Mucosa of rectum (tissue), 2 donors: Measurements from ENCODE around the gene ATF3.

Experiments used
- H3K27ac ChIP-seq, 2 donors: one replicate each; pipeline ENCODE4 v1.7.0; 2013; ENCODE audit warnings: inconsistent platforms in 2 of 2, low read depth in 2 of 2, low read length in 2 of 2
- H3K27me3 ChIP-seq, 2 donors: one replicate each; pipeline ENCODE4 v1.7.0; 2013; ENCODE audit warnings: low read length in 2 of 2; ENCODE audit not compliant: control insufficient read depth in 2 of 2, insufficient read depth in 2 of 2
- H3K36me3 ChIP-seq, 2 donors: one replicate each; pipeline ENCODE4 v1.7.0; 2013; ENCODE audit warnings: low read length in 2 of 2; ENCODE audit not compliant: control insufficient read depth in 2 of 2, insufficient read depth in 2 of 2
- H3K4me1 ChIP-seq, 2 donors: one replicate each; pipeline ENCODE4 v1.7.0; 2013; ENCODE audit warnings: low read length in 2 of 2, mild to moderate bottlenecking in 1 of 2; ENCODE audit not compliant: control insufficient read depth in 2 of 2, insufficient read depth in 2 of 2
- H3K4me3 ChIP-seq, 2 donors: one replicate each; pipeline ENCODE4 v1.7.0; 2013; ENCODE audit warnings: low read length in 2 of 2
- H3K9ac ChIP-seq, 2 donors: one replicate each; pipeline ENCODE4 v1.7.0; 2013; ENCODE audit warnings: low read length in 2 of 2, low read depth in 1 of 2, mild to moderate bottlenecking in 1 of 2
- H3K9me3 ChIP-seq, 2 donors: one replicate each; pipeline ENCODE4 v1.7.0; 2013; ENCODE audit warnings: low read length in 2 of 2; ENCODE audit not compliant: control insufficient read depth in 2 of 2
- donor health status: healthy.
- donor health status: Normal muscosa, but diverticular disease.

The ATF3 gene

GRCh38 chr1:212640223-212640878 is 31.8 kb downstream of the ATF3 start:
- peaks cover 5% of the 10 kb centered on the region in 2 donors for H3K4me1 ChIP-seq

GRCh38 chr1:212641956-212642355 is 33.4 kb downstream of the ATF3 start:
- H3K9me3 ChIP-seq: peaks cover 0 to 3% of the 10 kb centered on the region in 2 donors
- no peaks in the 10 kb centered on the region for H3K27me3 ChIP-seq
- peaks cover 3 to 5% of the 10 kb centered on the region in 2 donors for H3K4me1 ChIP-seq

More at GRCh38 chr1:212640223-212640878, 31.8 kb downstream of the ATF3 start:
- Histone ChIP-seq H3K9ac (no peak overlapping the region), H3K9me3 (peaks cover 0 to 3% of the 10 kb centered on the region in 2 donors), H3K27me3 (no peaks in the 10 kb centered on the region), H3K36me3 (no peaks in the 10 kb centered on the region), H3K4me3 (no peak overlapping the region), H3K27ac (no peak overlapping the region)

GRCh38 chr1:212643877-212644276 is 35.3 kb downstream of the ATF3 start:
- Histone ChIP-seq H3K9ac (no peak overlapping the region), H3K9me3 (peaks cover 0 to 3% of the 10 kb centered on the region in 2 donors), H3K4me3 (no peak overlapping the region), H3K4me1 (peaks cover 0 to 3% of the 10 kb centered on the region in 2 donors), H3K36me3 (no peaks in the 10 kb centered on the region), H3K27me3 (no peaks in the 10 kb centered on the region), H3K27ac (no peak overlapping the region)

More at GRCh38 chr1:212641956-212642355, 33.4 kb downstream of the ATF3 start:
- Histone ChIP-seq H3K27ac (no peak overlapping the region), H3K4me3 (no peak overlapping the region), H3K9ac (no peak overlapping the region), H3K36me3 (no peaks in the 10 kb centered on the region)

- Histone ChIP-seq H3K27ac (no peak overlapping the region), H3K4me3 (no peak overlapping the region), H3K4me1 (peaks cover 0 to 3% of the 10 kb centered on the region in 2 donors), H3K27me3 (no peaks in the 10 kb centered on the region), H3K36me3 (no peaks in the 10 kb centered on the region), H3K9ac (no peak overlapping the region), H3K9me3 (peaks cover 0 to 3% of the 10 kb centered on the region in 2 donors)
These were observed 36.4 kb downstream of the ATF3 start for GRCh38 chr1:212644866-212645545.

- Histone ChIP-seq H3K4me3 (no peak overlapping the region), H3K9ac (no peak overlapping the region), H3K9me3 (no peaks in the 10 kb centered on the region), H3K4me1 (peaks cover 0 to 3% of the 10 kb centered on the region in 2 donors), H3K27ac (no peak overlapping the region), H3K36me3 (no peaks in the 10 kb centered on the region), H3K27me3 (no peaks in the 10 kb centered on the region)
These were observed 37.3 kb downstream of the ATF3 start for GRCh38 chr1:212645546-212646543.

GRCh38 chr1:212646588-212646987 is 38.0 kb downstream of the ATF3 start:
- Histone ChIP-seq H3K9me3 (no peaks in the 10 kb centered on the region), H3K4me3 (no peak overlapping the region), H3K4me1 (peaks cover 0 to 3% of the 10 kb centered on the region in 2 donors), H3K27ac (no peak overlapping the region), H3K9ac (no peak overlapping the region), H3K27me3 (no peaks in the 10 kb centered on the region), H3K36me3 (no peaks in the 10 kb centered on the region)

- H3K9me3 ChIP-seq: no peaks in the 10 kb centered on the region
- no peak overlapping the region for H3K4me3 ChIP-seq
- no peak overlapping the region for H3K27ac ChIP-seq
- H3K4me1 ChIP-seq: peaks cover 0 to 3% of the 10 kb centered on the region in 2 donors
- no peaks in the 10 kb centered on the region for H3K36me3 ChIP-seq
- H3K9ac ChIP-seq: no peak overlapping the region
- no peaks in the 10 kb centered on the region for H3K27me3 ChIP-seq
These were observed 38.4 kb downstream of the ATF3 start for GRCh38 chr1:212647004-212647403.

GRCh38 chr1:212648431-212648830 is 39.9 kb downstream of the ATF3 start:
- no peak overlapping the region for H3K4me3 ChIP-seq
- H3K27me3 ChIP-seq: no peaks in the 10 kb centered on the region

GRCh38 chr1:212649020-212649419 is 40.5 kb downstream of the ATF3 start:
- Histone ChIP-seq H3K9ac (no peak overlapping the region), H3K27ac (no peak overlapping the region), H3K9me3 (no peaks in the 10 kb centered on the region), H3K4me3 (no peak overlapping the region), H3K27me3 (no peaks in the 10 kb centered on the region), H3K4me1 (peaks cover 0 to 3% of the 10 kb centered on the region in 2 donors), H3K36me3 (no peaks in the 10 kb centered on the region)

More at GRCh38 chr1:212648431-212648830, 39.9 kb downstream of the ATF3 start:
- peaks cover 0 to 3% of the 10 kb centered on the region in 2 donors for H3K4me1 ChIP-seq
- no peaks in the 10 kb centered on the region for H3K36me3 ChIP-seq
- H3K9me3 ChIP-seq: no peaks in the 10 kb centered on the region
- H3K9ac ChIP-seq: no peak overlapping the region
- no peak overlapping the region for H3K27ac ChIP-seq
